GM12878 (cell line): Measurements from ENCODE around the gene ATXN2. TPM values are rescaled to one million over a fixed set of nuclear protein-coding genes. Genes with fewer than 3 reads are reported as not detected.

Source experiments
- ATAC-seq: fragments of 200-7000 bp; cut with Tn5 transposase; 3 replicates; pipeline ENCODE4 v1.9.1; 2020; ENCODE audit warnings: mild to moderate bottlenecking, moderate library complexity
- BruUV-seq: library from RNA; stranded (reverse); fragments of 400-500 nt; replicated peaks from 2 replicates; lab custom pipeline; 2021; lab: Mats Ljungman, UMichigan
- CTCF ChIA-PET: fragments of 300-600 bp; sonication (Branson Sonifier 250); formaldehyde crosslinking; extraction: SDS; loops from one replicate; lab custom pipeline; 2021; ENCODE audit warnings: inconsistent platforms; lab: Yijun Ruan, JAX
- POLR2A ChIA-PET: fragments of 350-600 bp; formaldehyde crosslinking; extraction: SDS; loops from one replicate; lab custom pipeline; 2021; ENCODE audit warnings: inconsistent platforms; lab: Charles Lee
- RAD21 ChIA-PET: fragments of 300-600 bp; sonication (Branson Sonifier 250); formaldehyde crosslinking; loops from one replicate; lab custom pipeline; 2023; ENCODE audit warnings: antibody characterized with exemption; ENCODE audit not compliant: unreplicated experiment; lab: Charles Lee
- SMC1A ChIA-PET: fragments of 300-600 bp; sonication (Branson Sonifier 250); formaldehyde crosslinking; loops from one replicate; lab custom pipeline; 2023; ENCODE audit not compliant: unreplicated experiment, uncharacterized antibody; lab: Charles Lee
- DNase-seq: peaks from one replicate; pipeline ENCODE4 v3.0.0-alpha.2; 2011; ENCODE audit warnings: low read depth, low spot score
- FAIRE-seq: peaks from 3 replicates; lab custom pipeline; 2011; peaks lifted over from hg19 to GRCh38; lab: Jason Lieb, UNC
- H2AFZ ChIP-seq: 2 replicates; pipeline ENCODE4 v1.6.0; 2011; ENCODE audit warnings: low read depth, low read length, control low read depth; ENCODE audit not compliant: control insufficient read depth
- H3K27ac ChIP-seq: 2 replicates; pipeline ENCODE4 v1.5.1; 2011; ENCODE audit warnings: control low read depth; ENCODE audit not compliant: control insufficient read depth, insufficient read depth
- H3K27me3 ChIP-seq, 2 experiments: replicated peaks in 1 of 2; 2 replicates each; pipeline versions ENCODE4 v1.6.0 to v1.6.1; 2011; ENCODE audit warnings: low read length in 1 of 2; ENCODE audit not compliant: control insufficient read depth in 2 of 2, insufficient read depth in 2 of 2
- H3K36me3 ChIP-seq, 2 experiments: 2 replicates each; pipeline ENCODE4 v1.5.1; 2011; ENCODE audit warnings: low read length in 1 of 2; ENCODE audit not compliant: control insufficient read depth in 2 of 2, insufficient read depth in 2 of 2
- H3K4me1 ChIP-seq: 2 replicates; pipeline ENCODE4 v1.6.1; 2011; ENCODE audit warnings: mild to moderate bottlenecking, low read length, moderate library complexity, mixed read lengths; ENCODE audit not compliant: control insufficient read depth, insufficient read depth
- H3K4me2 ChIP-seq: 2 replicates; pipeline ENCODE4 v1.6.0; 2011; ENCODE audit warnings: control low read depth; ENCODE audit not compliant: control insufficient read depth, insufficient read depth
- H3K4me3 ChIP-seq: fragments of 200-600 bp; sonication (generic); 2 replicates; pipeline ENCODE4 v1.5.1; 2016
- H3K79me2 ChIP-seq: 2 replicates; pipeline ENCODE4 v1.6.0; 2011; ENCODE audit warnings: low read length; ENCODE audit not compliant: control insufficient read depth, insufficient read depth
- H3K9ac ChIP-seq: 2 replicates; pipeline ENCODE4 v1.8.0; 2011; ENCODE audit warnings: low read length, control low read depth, mixed read lengths; ENCODE audit not compliant: control insufficient read depth, insufficient read depth
- H3K9me3 ChIP-seq: replicated peaks from 3 replicates; pipeline ENCODE4 v1.5.1; 2011; ENCODE audit warnings: mild to moderate bottlenecking, low read length; ENCODE audit not compliant: control insufficient read depth, insufficient read depth
- H4K20me1 ChIP-seq: 2 replicates; pipeline ENCODE4 v1.6.0; 2011; ENCODE audit not compliant: control insufficient read depth, insufficient read depth
- POLR2AphosphoS5 ChIP-seq: IDR thresholded peaks from 2 replicates; pipeline ENCODE4 v1.6.1; 2011; ENCODE audit warnings: mild to moderate bottlenecking, low read length, inconsistent platforms
- RAD21 ChIP-seq: IDR thresholded peaks from 2 replicates; pipeline ENCODE4 v1.6.1; 2011; ENCODE audit warnings: mild to moderate bottlenecking, low read depth, low read length, moderate library complexity; ENCODE audit not compliant: insufficient read depth
- SUPT20H ChIP-seq: IDR thresholded peaks from 2 replicates; pipeline ENCODE4 v1.6.1; 2011; ENCODE audit warnings: low read depth, mild to moderate bottlenecking, low read length, moderate library complexity, borderline replicate concordance; ENCODE audit not compliant: control insufficient read depth
- TCF12 ChIP-seq: IDR thresholded peaks from 2 replicates; pipeline ENCODE4 v1.6.1; 2011; ENCODE audit warnings: low read depth, mild to moderate bottlenecking, low read length
- TCF7 ChIP-seq: IDR thresholded peaks from 2 replicates; pipeline ENCODE4 v1.6.1; 2014; ENCODE audit warnings: antibody characterized with exemption, borderline replicate concordance
- ZNF207 ChIP-seq: fragments of 450-650 bp; IDR thresholded peaks from 2 replicates; pipeline ENCODE4 v1.6.1; 2014; ENCODE audit warnings: antibody characterized with exemption, mild to moderate bottlenecking, borderline replicate concordance
- ZNF384 ChIP-seq: IDR thresholded peaks from 2 replicates; pipeline ENCODE4 v1.6.1; 2012; ENCODE audit warnings: low read depth, mild to moderate bottlenecking, low read length, improper control_type of control experiment, borderline replicate concordance
- WGBS: methylation state at CpG from one replicate; pipeline ENCODE4 v1.1.6; 2016; ENCODE audit warnings: low lambda C conversion rate; ENCODE audit not compliant: insufficient replicate concordance, insufficient coverage; ENCODE audit errors: missing lambda C conversion rate; 5-methylcytosine and 5-hydroxymethylcytosine counted together
- in situ Hi-C: fragments of 300-500 bp; cut with MboI; formaldehyde crosslinking; loops from 9 replicates; pipeline ENCODE4 v1.14.3; 2018; ENCODE audit warnings: mixed read lengths
- intact Hi-C: fragments of 100-400 bp; cut with micrococcal nuclease; formaldehyde crosslinking; loops from one replicate; pipeline ENCODE4 v1.14.2; 2022; ENCODE audit not compliant: unreplicated experiment
- polyA plus RNA-seq, 11 experiments: library from polyadenylated mRNA; depleted of rRNA in 4 of 11; unstranded in 6 of 11; stranded (reverse) in 5 of 11; fragments of >200 nt; fragmentation: Nextera tagmentation in 4 of 11; fragmentation: Illumina TruSeq in 1 of 11; extraction: Ambion mirVana in 4 of 11; extraction: Trizol in 1 of 11; gene quantifications; 1 replicate in 1 of 11; 2 replicates in 10 of 11; pipeline versions ENCODE4 v1.2.1 to v1.2.3, GENCODE V29; 2011 to 2016; ENCODE audit warnings: inconsistent platforms in 2 of 11, missing spikeins in 2 of 11, low read depth in 1 of 11
- total RNA-seq, 4 experiments: library from RNA; depleted of rRNA in 3 of 4; stranded (reverse); fragments of >200 nt in 3 of 4; fragmentation: Illumina TruSeq in 1 of 4; extraction: Trizol in 1 of 4; gene quantifications; 2 replicates each; pipeline versions ENCODE4 v1.2.1 to v1.2.3, GENCODE V29; 2013 to 2021
- TF ChIP-seq, protein P1 (sequence below), 3 experiments: IDR thresholded peaks in 2 of 3; conservative IDR thresholded peaks in 1 of 3; 2 replicates each; pipeline ENCODE4 v1.5.1; 2011; ENCODE audit warnings: low read depth in 3 of 3, low read length in 3 of 3, mild to moderate bottlenecking in 3 of 3, control low read depth in 2 of 3, moderate library complexity in 2 of 3, inconsistent platforms in 1 of 3, mixed read lengths in 1 of 3; ENCODE audit not compliant: control insufficient read depth in 2 of 3, insufficient read depth in 1 of 3; ENCODE audit errors: extremely low read depth in 1 of 3
- TF ChIP-seq, protein P2 (sequence below): fragments of 150-350 bp; IDR thresholded peaks from 2 replicates; pipeline ENCODE4 v1.6.1; 2016; ENCODE audit warnings: low read depth, low read length

Gene ATXN2
- total and polyA plus RNA-seq, 10 of the 15 experiments (the other 5 are each of a cell fraction or from before 2014, with no cell fraction given), result 8.8 to 31.5 (median 19.0) TPM

DNA sequence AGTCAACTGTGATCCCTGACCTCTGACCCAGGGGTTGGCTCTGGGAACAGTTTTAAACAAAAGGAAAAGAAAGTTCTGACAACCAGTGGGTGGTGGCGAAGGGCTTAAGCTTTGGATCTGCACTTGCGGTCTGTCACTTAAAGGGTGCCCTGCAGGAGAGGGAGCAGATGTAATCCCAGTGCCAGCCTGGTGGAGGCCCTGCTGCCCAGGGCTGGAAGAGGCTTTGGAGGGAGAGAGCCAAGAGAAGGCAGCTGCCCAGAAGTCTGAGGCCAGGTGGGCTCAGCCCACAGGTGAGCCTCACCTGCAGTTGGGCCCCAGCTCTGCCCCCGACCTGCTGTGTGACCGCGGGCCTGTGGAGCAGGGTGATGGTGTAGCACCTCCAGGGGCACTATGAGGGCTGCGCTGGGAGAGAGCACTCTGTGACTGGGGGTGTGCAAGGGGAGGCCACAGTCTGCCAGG lies 174.3 kb downstream of the ATXN2 start (continued):
- TF ChIP-seq, protein P1, sequence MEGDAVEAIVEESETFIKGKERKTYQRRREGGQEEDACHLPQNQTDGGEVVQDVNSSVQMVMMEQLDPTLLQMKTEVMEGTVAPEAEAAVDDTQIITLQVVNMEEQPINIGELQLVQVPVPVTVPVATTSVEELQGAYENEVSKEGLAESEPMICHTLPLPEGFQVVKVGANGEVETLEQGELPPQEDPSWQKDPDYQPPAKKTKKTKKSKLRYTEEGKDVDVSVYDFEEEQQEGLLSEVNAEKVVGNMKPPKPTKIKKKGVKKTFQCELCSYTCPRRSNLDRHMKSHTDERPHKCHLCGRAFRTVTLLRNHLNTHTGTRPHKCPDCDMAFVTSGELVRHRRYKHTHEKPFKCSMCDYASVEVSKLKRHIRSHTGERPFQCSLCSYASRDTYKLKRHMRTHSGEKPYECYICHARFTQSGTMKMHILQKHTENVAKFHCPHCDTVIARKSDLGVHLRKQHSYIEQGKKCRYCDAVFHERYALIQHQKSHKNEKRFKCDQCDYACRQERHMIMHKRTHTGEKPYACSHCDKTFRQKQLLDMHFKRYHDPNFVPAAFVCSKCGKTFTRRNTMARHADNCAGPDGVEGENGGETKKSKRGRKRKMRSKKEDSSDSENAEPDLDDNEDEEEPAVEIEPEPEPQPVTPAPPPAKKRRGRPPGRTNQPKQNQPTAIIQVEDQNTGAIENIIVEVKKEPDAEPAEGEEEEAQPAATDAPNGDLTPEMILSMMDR (IDR thresholded peaks at IDR 0.05 in 2 of 3, conservative IDR thresholded peaks at IDR 0.05 in 1 of 3; ENCODE audit: control insufficient read depth in 2 of 3, extremely low read depth in 1 of 3, insufficient read depth in 1 of 3, low read depth in 3 of 3, low read length in 3 of 3), result peak in 2 of 3 experiments; percentile 15 to 29; a peak in 2 of 6 replicates
- TF ChIP-seq RAD21 (peak; percentile 21; the same call in 1 of the 2 replicates), TCF7 (no peak), SUPT20H (no peak), ZNF384 (no peak), ZNF207 (no peak), TCF12 (no peak)
- TF ChIP-seq, all 136 proteins: peak for 3

DNA sequence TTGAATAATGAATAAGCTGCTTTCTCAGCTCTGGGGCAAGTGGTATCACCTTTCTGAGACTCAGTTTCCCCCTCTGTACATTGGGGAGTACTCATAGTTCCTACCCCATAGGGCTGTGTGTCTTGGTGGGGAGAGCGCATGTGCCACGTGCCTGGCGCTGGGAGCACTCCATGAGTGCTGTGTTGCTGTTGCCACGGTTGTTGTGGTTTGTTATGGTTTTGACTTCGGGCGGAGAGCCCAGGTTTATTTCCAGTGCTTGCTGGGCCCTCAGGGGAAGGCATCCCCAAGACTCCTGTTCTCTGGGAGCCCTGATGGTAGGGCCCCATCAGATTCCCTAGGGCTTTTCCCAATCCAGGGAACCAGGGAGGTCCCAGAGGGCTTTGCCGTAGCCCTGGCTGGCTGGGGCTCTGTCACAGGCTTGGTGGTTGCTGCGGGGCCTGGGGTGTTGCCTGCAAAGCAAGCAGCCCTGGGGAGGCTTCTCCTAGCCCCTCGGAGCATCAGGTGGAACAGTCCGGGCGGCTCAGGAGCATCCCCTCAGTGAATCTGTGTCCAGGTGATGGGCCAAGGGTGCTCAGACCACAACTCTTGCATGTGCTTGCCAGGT lies 174.8 kb downstream of the ATXN2 start:
- RAD21 ChIA-PET, result interaction anchor here (2.1 kb wide), 1 partner anchor 28 kb away, joined by 5 read pairs; no protein-coding TSS in a partner anchor
- CTCF ChIA-PET, result interaction anchor here (0.7 to 10.2 kb wide), 3 partner anchors 12 to 22 kb away, joined by 3 to 160 read pairs (median 5); no protein-coding TSS in a partner anchor
- Histone ChIP-seq H3K36me3 (peaks cover 17 to 25% of the 10 kb centered on the region in 2 experiments), H3K79me2 (peaks cover 57% of the 10 kb centered on the region), H2AFZ (no peak overlapping the region), H3K4me3 (no peak overlapping the region), H3K27me3 (no peaks in the 10 kb centered on the region), H4K20me1 (peaks cover 7% of the 10 kb centered on the region; the same call in 1 of the 2 replicates), H3K9ac (no peak overlapping the region), H3K4me1 (peaks cover 36% of the 10 kb centered on the region), H3K9me3 (no peaks in the 10 kb centered on the region), H3K27ac (no peak overlapping the region), H3K4me2 (no peak overlapping the region)
- no peak for DNase-seq
- FAIRE-seq, result no peak
- ATAC-seq, result no peak
- SMC1A ChIA-PET, result interaction anchor here (0.6 to 3.1 kb wide), 3 partner anchors 12 to 249 kb away, joined by 3 to 14 read pairs (median 7); no protein-coding TSS in a partner anchor
- BruUV-seq, result no TSS peak
- POLR2A ChIA-PET, result interaction anchor here (1.7 to 12.0 kb wide), 2 partner anchors 15 to 27 kb away, joined by 4 to 188 read pairs; partner anchors contain the start of gene SH2B3
- intact Hi-C loops, result no loop called here
- in situ Hi-C loops, result no loop called here
- 87% methylated on average over 11 of the region's 11 CpGs for WGBS
- TF ChIP-seq POLR2AphosphoS5, result peak; percentile 38; the same call in 1 of the 2 replicates
- TF ChIP-seq, protein P2, sequence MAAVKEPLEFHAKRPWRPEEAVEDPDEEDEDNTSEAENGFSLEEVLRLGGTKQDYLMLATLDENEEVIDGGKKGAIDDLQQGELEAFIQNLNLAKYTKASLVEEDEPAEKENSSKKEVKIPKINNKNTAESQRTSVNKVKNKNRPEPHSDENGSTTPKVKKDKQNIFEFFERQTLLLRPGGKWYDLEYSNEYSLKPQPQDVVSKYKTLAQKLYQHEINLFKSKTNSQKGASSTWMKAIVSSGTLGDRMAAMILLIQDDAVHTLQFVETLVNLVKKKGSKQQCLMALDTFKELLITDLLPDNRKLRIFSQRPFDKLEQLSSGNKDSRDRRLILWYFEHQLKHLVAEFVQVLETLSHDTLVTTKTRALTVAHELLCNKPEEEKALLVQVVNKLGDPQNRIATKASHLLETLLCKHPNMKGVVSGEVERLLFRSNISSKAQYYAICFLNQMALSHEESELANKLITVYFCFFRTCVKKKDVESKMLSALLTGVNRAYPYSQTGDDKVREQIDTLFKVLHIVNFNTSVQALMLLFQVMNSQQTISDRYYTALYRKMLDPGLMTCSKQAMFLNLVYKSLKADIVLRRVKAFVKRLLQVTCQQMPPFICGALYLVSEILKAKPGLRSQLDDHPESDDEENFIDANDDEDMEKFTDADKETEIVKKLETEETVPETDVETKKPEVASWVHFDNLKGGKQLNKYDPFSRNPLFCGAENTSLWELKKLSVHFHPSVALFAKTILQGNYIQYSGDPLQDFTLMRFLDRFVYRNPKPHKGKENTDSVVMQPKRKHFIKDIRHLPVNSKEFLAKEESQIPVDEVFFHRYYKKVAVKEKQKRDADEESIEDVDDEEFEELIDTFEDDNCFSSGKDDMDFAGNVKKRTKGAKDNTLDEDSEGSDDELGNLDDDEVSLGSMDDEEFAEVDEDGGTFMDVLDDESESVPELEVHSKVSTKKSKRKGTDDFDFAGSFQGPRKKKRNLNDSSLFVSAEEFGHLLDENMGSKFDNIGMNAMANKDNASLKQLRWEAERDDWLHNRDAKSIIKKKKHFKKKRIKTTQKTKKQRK, result no peak
